HepG2 (cell line): ENCODE measurements around the gene DIP2C. TPM values are rescaled to one million over a fixed set of nuclear protein-coding genes. Genes with fewer than 3 reads are reported as not detected.

Experiments
- BRCA1 ChIP-seq: sonication (generic); formaldehyde crosslinking; IDR thresholded peaks from 2 replicates; pipeline ENCODE4 v1.4.0; 2020; ENCODE audit warnings: missing genetic modification reagents
- CBX5 ChIP-seq: sonication (generic); formaldehyde crosslinking; IDR thresholded peaks from 2 replicates; pipeline ENCODE4 v1.4.0; 2020; ENCODE audit warnings: missing genetic modification reagents, borderline replicate concordance
- EP300 ChIP-seq, 3 experiments: sonication (generic) in 1 of 3; formaldehyde crosslinking in 1 of 3; IDR thresholded peaks; 2 replicates each; pipeline versions ENCODE4 v1.5.1 to v1.6.1; 2011 to 2020; ENCODE audit warnings: low read depth in 2 of 3, low read length in 2 of 3, borderline replicate concordance in 1 of 3, improper control_type of control experiment in 1 of 3, mild to moderate bottlenecking in 1 of 3, missing genetic modification reagents in 1 of 3, moderate library complexity in 1 of 3
- FOXO1 ChIP-seq: sonication (generic); formaldehyde crosslinking; IDR thresholded peaks from 2 replicates; pipeline ENCODE4 v1.4.0; 2020; ENCODE audit warnings: missing genetic modification reagents
- MAFK ChIP-seq, 2 experiments: IDR thresholded peaks in 1 of 2; conservative IDR thresholded peaks in 1 of 2; 2 replicates each; pipeline ENCODE4 v1.6.1; 2011; ENCODE audit warnings: improper control_type of control experiment in 2 of 2, low read length in 2 of 2
- MIER3 ChIP-seq: IDR thresholded peaks from 2 replicates; pipeline ENCODE4 v1.6.1; 2016; ENCODE audit warnings: missing compliant biosample characterization, borderline replicate concordance
- MTF2 ChIP-seq: sonication (generic); formaldehyde crosslinking; IDR thresholded peaks from 2 replicates; pipeline ENCODE4 v1.5.0; 2020; ENCODE audit warnings: missing genetic modification reagents, borderline replicate concordance
- RELA ChIP-seq: sonication (generic); formaldehyde crosslinking; IDR thresholded peaks from 2 replicates; pipeline ENCODE4 v1.4.0; 2020; ENCODE audit warnings: missing genetic modification reagents
- RFX5 ChIP-seq: IDR thresholded peaks from 2 replicates; pipeline ENCODE4 v1.6.1; 2011; ENCODE audit warnings: low read depth, low read length, improper control_type of control experiment
- SP140L ChIP-seq: sonication (generic); formaldehyde crosslinking; IDR thresholded peaks from 2 replicates; pipeline ENCODE4 v1.4.0; 2020; ENCODE audit warnings: missing genetic modification reagents, borderline replicate concordance
- SP2 ChIP-seq: sonication (generic); formaldehyde crosslinking; IDR thresholded peaks from 2 replicates; pipeline ENCODE4 v1.5.1; 2020; ENCODE audit warnings: mild to moderate bottlenecking, missing genetic modification reagents
- TCF12 ChIP-seq, 2 experiments: fragments of 450-650 bp in 1 of 2; sonication (generic) in 1 of 2; formaldehyde crosslinking in 1 of 2; IDR thresholded peaks; 2 replicates each; pipeline versions ENCODE4 v1.6.1 to v1.8.0; 2017 to 2022; ENCODE audit warnings: antibody characterized with exemption in 1 of 2, mild to moderate bottlenecking in 1 of 2, missing genetic modification reagents in 1 of 2, moderate library complexity in 1 of 2
- TRIM22 ChIP-seq: fragments of 450-650 bp; IDR thresholded peaks from 2 replicates; pipeline ENCODE4 v1.6.1; 2017
- ZBTB10 ChIP-seq: sonication (generic); formaldehyde crosslinking; IDR thresholded peaks from 2 replicates; pipeline ENCODE4 v1.4.0; 2020; ENCODE audit warnings: missing genetic modification reagents, borderline replicate concordance
- ZNF33B ChIP-seq: sonication (generic); formaldehyde crosslinking; IDR thresholded peaks from 2 replicates; pipeline ENCODE4 v1.5.1; 2020; ENCODE audit warnings: mild to moderate bottlenecking, missing genetic modification reagents
- ZNF607 ChIP-seq: sonication (generic); formaldehyde crosslinking; IDR thresholded peaks from 2 replicates; pipeline ENCODE4 v1.5.1; 2020; ENCODE audit warnings: missing genetic modification reagents, mild to moderate bottlenecking, borderline replicate concordance
- ZNF75D ChIP-seq: sonication (generic); formaldehyde crosslinking; IDR thresholded peaks from 2 replicates; pipeline ENCODE4 v1.8.1; 2023; ENCODE audit warnings: missing genetic modification reagents, mild to moderate bottlenecking, borderline replicate concordance
- ZNF841 ChIP-seq: sonication (generic); formaldehyde crosslinking; IDR thresholded peaks from 2 replicates; pipeline ENCODE4 v1.8.1; 2023; ENCODE audit warnings: missing genetic modification reagents, borderline replicate concordance
- polyA plus RNA-seq, 8 experiments: library from polyadenylated mRNA; depleted of rRNA in 3 of 8; stranded (reverse) in 7 of 8; unstranded in 1 of 8; fragments of >200 nt; fragmentation: Illumina TruSeq in 4 of 8; extraction: Trizol in 4 of 8; gene quantifications; 2 replicates each; pipeline versions ENCODE4 v1.2.1 to v1.2.3, GENCODE V29; 2011 to 2016; ENCODE audit warnings: low read depth in 4 of 8, missing spikeins in 1 of 8, mixed read lengths in 1 of 8; ENCODE audit not compliant: insufficient read depth in 1 of 8
- total RNA-seq, 5 experiments: library from RNA; depleted of rRNA; stranded (reverse); fragments of >200 nt; fragmentation: Illumina TruSeq; extraction: Trizol; gene quantifications; 2 replicates each; pipeline ENCODE4 v1.2.3, GENCODE V29; 2016; ENCODE audit warnings: low read depth in 1 of 5
- TF ChIP-seq, protein P1 (sequence below): sonication (generic); formaldehyde crosslinking; IDR thresholded peaks from 2 replicates; pipeline ENCODE4 v1.8.0; 2022; ENCODE audit warnings: missing genetic modification reagents, mild to moderate bottlenecking, borderline replicate concordance
- TF ChIP-seq, protein P2 (sequence below): sonication (generic); formaldehyde crosslinking; IDR thresholded peaks from 2 replicates; pipeline ENCODE4 v1.4.0; 2020; ENCODE audit warnings: missing genetic modification reagents, borderline replicate concordance

Gene DIP2C
- total and polyA plus RNA-seq, 2 of the 13 experiments (the other 11 are each of a cell fraction or from before 2014, with no cell fraction given) = 2.2 to 2.7 TPM

DNA sequence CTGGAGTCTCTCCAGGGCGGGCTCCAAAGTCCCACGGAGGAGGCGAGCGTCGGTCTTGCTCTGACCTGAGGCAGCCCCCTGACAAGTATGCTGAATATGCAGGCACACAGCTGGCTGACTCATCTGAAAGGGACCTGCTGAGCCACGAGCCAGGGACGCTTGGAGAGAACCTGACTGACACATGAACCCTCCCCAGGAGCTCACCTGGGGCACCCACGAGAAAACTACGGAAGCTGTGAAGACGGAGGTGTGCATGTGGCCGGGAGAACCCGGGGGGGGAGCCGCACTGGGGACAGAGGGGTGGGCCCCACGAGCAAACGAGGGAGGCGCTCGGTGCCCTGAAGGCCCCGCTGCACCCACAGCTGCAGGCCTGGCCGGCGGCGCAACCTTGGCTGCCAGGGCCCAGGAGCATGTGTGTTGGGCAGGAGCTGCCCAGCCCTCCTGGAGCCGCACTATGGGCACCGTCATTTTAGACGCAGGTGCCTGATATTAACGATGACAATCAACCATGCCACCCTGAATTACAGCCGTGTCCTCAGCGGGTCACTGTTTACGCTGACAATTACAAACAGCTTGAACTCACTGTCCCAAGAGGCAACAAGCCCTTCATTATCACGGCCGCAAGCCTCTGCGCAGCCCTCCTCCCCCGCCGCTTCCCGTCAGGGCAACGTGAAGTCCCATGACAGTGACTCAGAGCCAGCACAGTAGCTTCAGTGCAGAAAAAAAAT is 64.7 kb downstream of the DIP2C start (continued):
- TF ChIP-seq FOXO1 (CRISPR knock-in tag) = no peak
- TF ChIP-seq ZNF607 (CRISPR knock-in tag) = no peak
- no peak for TF ChIP-seq RELA (CRISPR knock-in tag)
- TF ChIP-seq TCF12 (IDR thresholded peaks at IDR 0.05) = no peak
- TF ChIP-seq TCF12 (CRISPR knock-in tag; IDR thresholded peaks at IDR 0.05) = peak; percentile 57; the same call in 1 of the 2 replicates
- TF ChIP-seq, protein P1, sequence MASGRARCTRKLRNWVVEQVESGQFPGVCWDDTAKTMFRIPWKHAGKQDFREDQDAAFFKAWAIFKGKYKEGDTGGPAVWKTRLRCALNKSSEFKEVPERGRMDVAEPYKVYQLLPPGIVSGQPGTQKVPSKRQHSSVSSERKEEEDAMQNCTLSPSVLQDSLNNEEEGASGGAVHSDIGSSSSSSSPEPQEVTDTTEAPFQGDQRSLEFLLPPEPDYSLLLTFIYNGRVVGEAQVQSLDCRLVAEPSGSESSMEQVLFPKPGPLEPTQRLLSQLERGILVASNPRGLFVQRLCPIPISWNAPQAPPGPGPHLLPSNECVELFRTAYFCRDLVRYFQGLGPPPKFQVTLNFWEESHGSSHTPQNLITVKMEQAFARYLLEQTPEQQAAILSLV (CRISPR knock-in tag) = no peak
- no peak for TF ChIP-seq BRCA1 (CRISPR knock-in tag)
- no peak for TF ChIP-seq SP2 (CRISPR knock-in tag)
- TF ChIP-seq EP300 (IDR thresholded peaks at IDR 0.05; ENCODE audit: low read depth in 2 of 2, low read length in 2 of 2) = no peak
- TF ChIP-seq EP300 (CRISPR knock-in tag; IDR thresholded peaks at IDR 0.05; ENCODE audit: borderline replicate concordance) = no peak
- TF ChIP-seq ZBTB10 (CRISPR knock-in tag) = no peak
- no peak for TF ChIP-seq CBX5 (CRISPR knock-in tag)
- no peak for TF ChIP-seq MTF2
- peak; percentile 32 to 34; a peak in 2 of 4 replicates for TF ChIP-seq MAFK (conservative IDR thresholded peaks at IDR 0.05 in 1 of 2, IDR thresholded peaks at IDR 0.05 in 1 of 2; ENCODE audit: low read length in 2 of 2)
- TF ChIP-seq, protein P2, sequence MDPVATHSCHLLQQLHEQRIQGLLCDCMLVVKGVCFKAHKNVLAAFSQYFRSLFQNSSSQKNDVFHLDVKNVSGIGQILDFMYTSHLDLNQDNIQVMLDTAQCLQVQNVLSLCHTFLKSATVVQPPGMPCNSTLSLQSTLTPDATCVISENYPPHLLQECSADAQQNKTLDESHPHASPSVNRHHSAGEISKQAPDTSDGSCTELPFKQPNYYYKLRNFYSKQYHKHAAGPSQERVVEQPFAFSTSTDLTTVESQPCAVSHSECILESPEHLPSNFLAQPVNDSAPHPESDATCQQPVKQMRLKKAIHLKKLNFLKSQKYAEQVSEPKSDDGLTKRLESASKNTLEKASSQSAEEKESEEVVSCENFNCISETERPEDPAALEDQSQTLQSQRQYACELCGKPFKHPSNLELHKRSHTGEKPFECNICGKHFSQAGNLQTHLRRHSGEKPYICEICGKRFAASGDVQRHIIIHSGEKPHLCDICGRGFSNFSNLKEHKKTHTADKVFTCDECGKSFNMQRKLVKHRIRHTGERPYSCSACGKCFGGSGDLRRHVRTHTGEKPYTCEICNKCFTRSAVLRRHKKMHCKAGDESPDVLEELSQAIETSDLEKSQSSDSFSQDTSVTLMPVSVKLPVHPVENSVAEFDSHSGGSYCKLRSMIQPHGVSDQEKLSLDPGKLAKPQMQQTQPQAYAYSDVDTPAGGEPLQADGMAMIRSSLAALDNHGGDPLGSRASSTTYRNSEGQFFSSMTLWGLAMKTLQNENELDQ (CRISPR knock-in tag) = no peak
- TF ChIP-seq ZNF33B (CRISPR knock-in tag) = no peak
- TF ChIP-seq SP140L (CRISPR knock-in tag) = no peak
- no peak for TF ChIP-seq MIER3
- no peak for TF ChIP-seq TRIM22
- TF ChIP-seq ZNF841 (CRISPR knock-in tag) = no peak
- no peak for TF ChIP-seq ZNF75D (CRISPR knock-in tag)
- no peak for TF ChIP-seq RFX5
